ENCODE results near the gene AOPEP.

AOPEP gene

GRCh38 chr9:94895668-94896067, 169.2 kb downstream of the AOPEP start:
- no peak overlapping the region for H3K27ac ChIP-seq (ENCODE audit: low read depth, low read length)
- H3K9ac ChIP-seq (ENCODE audit: low read length in 5 of 5) = no peak overlapping the region
- no peaks in the 10 kb centered on the region for H3K27me3 ChIP-seq (ENCODE audit: control insufficient read depth in 5 of 5, insufficient read depth in 4 of 5, low read length in 5 of 5)
- no peak overlapping the region for H3K4me3 ChIP-seq (ENCODE audit: low read depth in 1 of 5, low read length in 5 of 5)
- peaks cover 0 to 8% (median 7%) of the 10 kb centered on the region in 5 donors for H3K9me3 ChIP-seq (ENCODE audit: control insufficient read depth in 5 of 5, low read length in 5 of 5)
- H3K36me3 ChIP-seq (ENCODE audit: control insufficient read depth in 5 of 5, insufficient read depth in 5 of 5, low read length in 5 of 5) = peaks cover 0 to 5% (median 0%) of the 10 kb centered on the region in 5 donors
- H3K4me1 ChIP-seq (ENCODE audit: control insufficient read depth in 5 of 5, insufficient read depth in 5 of 5, low read length in 5 of 5) = peaks cover 0 to 6% (median 5%) of the 10 kb centered on the region in 5 donors

GRCh38 chr9:94896512-94896911, 170.0 kb downstream of the AOPEP start:
- H3K9me3 ChIP-seq (ENCODE audit: control insufficient read depth in 5 of 5, low read length in 5 of 5) = peaks cover 0 to 1% (median 0%) of the 10 kb centered on the region in 5 donors
- no peak overlapping the region for H3K9ac ChIP-seq (ENCODE audit: low read length in 5 of 5)
- no peak overlapping the region for H3K4me3 ChIP-seq (ENCODE audit: low read depth in 1 of 5, low read length in 5 of 5)

GRCh38 chr9:94899464-94900221, 173.1 kb downstream of the AOPEP start:
- no peaks in the 10 kb centered on the region for H3K27me3 ChIP-seq (ENCODE audit: control insufficient read depth in 5 of 5, insufficient read depth in 4 of 5, low read length in 5 of 5)
- H3K27ac ChIP-seq (ENCODE audit: low read depth, low read length) = peak overlapping the region; percentile 94
- H3K4me1 ChIP-seq (ENCODE audit: control insufficient read depth in 5 of 5, insufficient read depth in 5 of 5, low read length in 5 of 5) = peaks cover 0 to 16% (median 13%) of the 10 kb centered on the region in 5 donors
- H3K4me3 ChIP-seq (ENCODE audit: low read depth in 1 of 5, low read length in 5 of 5) = peak overlapping the region in 2 of 5 donors; percentile 48 to 49
- H3K9ac ChIP-seq (ENCODE audit: low read length in 5 of 5) = peak overlapping the region in 4 of 5 donors; percentile 26 to 78 (median 55)
- no peaks in the 10 kb centered on the region for H3K9me3 ChIP-seq (ENCODE audit: control insufficient read depth in 5 of 5, low read length in 5 of 5)
- H3K36me3 ChIP-seq (ENCODE audit: control insufficient read depth in 5 of 5, insufficient read depth in 5 of 5, low read length in 5 of 5) = no peaks in the 10 kb centered on the region

More at GRCh38 chr9:94896512-94896911, 170.0 kb downstream of the AOPEP start:
- peaks cover 0 to 11% (median 8%) of the 10 kb centered on the region in 5 donors for H3K4me1 ChIP-seq (ENCODE audit: control insufficient read depth in 5 of 5, insufficient read depth in 5 of 5, low read length in 5 of 5)
- H3K27me3 ChIP-seq (ENCODE audit: control insufficient read depth in 5 of 5, insufficient read depth in 4 of 5, low read length in 5 of 5) = no peaks in the 10 kb centered on the region
- H3K27ac ChIP-seq (ENCODE audit: low read depth, low read length) = no peak overlapping the region
- no peaks in the 10 kb centered on the region for H3K36me3 ChIP-seq (ENCODE audit: control insufficient read depth in 5 of 5, insufficient read depth in 5 of 5, low read length in 5 of 5)

GRCh38 chr9:94900222-94901018, 173.9 kb downstream of the AOPEP start:
- Histone ChIP-seq H3K27me3 (ENCODE audit: control insufficient read depth in 5 of 5, insufficient read depth in 4 of 5, low read length in 5 of 5) (no peaks in the 10 kb centered on the region), H3K4me1 (ENCODE audit: control insufficient read depth in 5 of 5, insufficient read depth in 5 of 5, low read length in 5 of 5) (peaks cover 0 to 16% (median 13%) of the 10 kb centered on the region in 5 donors), H3K9ac (ENCODE audit: low read length in 5 of 5) (peak overlapping the region in 4 of 5 donors; percentile 26 to 78 (median 55)), H3K4me3 (ENCODE audit: low read depth in 1 of 5, low read length in 5 of 5) (peak overlapping the region in 4 of 5 donors; percentile 4 to 49 (median 40)), H3K9me3 (ENCODE audit: control insufficient read depth in 5 of 5, low read length in 5 of 5) (no peaks in the 10 kb centered on the region), H3K36me3 (ENCODE audit: control insufficient read depth in 5 of 5, insufficient read depth in 5 of 5, low read length in 5 of 5) (no peaks in the 10 kb centered on the region), H3K27ac (ENCODE audit: low read depth, low read length) (peak overlapping the region; percentile 94)

GRCh38 chr9:94901019-94901363, 174.5 kb downstream of the AOPEP start:
- H3K9ac ChIP-seq (ENCODE audit: low read length in 5 of 5) = peak overlapping the region in 1 of 5 donors; percentile 78

GRCh38 chr9:94903961-94904421, 177.5 kb downstream of the AOPEP start:
- H3K4me3 ChIP-seq (ENCODE audit: low read depth in 1 of 5, low read length in 5 of 5) = no peak overlapping the region
- H3K27ac ChIP-seq (ENCODE audit: low read depth, low read length) = peak overlapping the region; percentile 8
- H3K27me3 ChIP-seq (ENCODE audit: control insufficient read depth in 5 of 5, insufficient read depth in 4 of 5, low read length in 5 of 5) = no peaks in the 10 kb centered on the region
- peaks cover 7 to 22% (median 13%) of the 10 kb centered on the region in 5 donors for H3K4me1 ChIP-seq (ENCODE audit: control insufficient read depth in 5 of 5, insufficient read depth in 5 of 5, low read length in 5 of 5)
- no peak overlapping the region for H3K9ac ChIP-seq (ENCODE audit: low read length in 5 of 5)
- no peaks in the 10 kb centered on the region for H3K9me3 ChIP-seq (ENCODE audit: control insufficient read depth in 5 of 5, low read length in 5 of 5)
- no peaks in the 10 kb centered on the region for H3K36me3 ChIP-seq (ENCODE audit: control insufficient read depth in 5 of 5, insufficient read depth in 5 of 5, low read length in 5 of 5)

More at GRCh38 chr9:94901019-94901363, 174.5 kb downstream of the AOPEP start:
- Histone ChIP-seq H3K27me3 (ENCODE audit: control insufficient read depth in 5 of 5, insufficient read depth in 4 of 5, low read length in 5 of 5) (no peaks in the 10 kb centered on the region), H3K9me3 (ENCODE audit: control insufficient read depth in 5 of 5, low read length in 5 of 5) (no peaks in the 10 kb centered on the region), H3K4me3 (ENCODE audit: low read depth in 1 of 5, low read length in 5 of 5) (peak overlapping the region in 2 of 5 donors; percentile 48 to 49), H3K27ac (ENCODE audit: low read depth, low read length) (peak overlapping the region; percentile 94), H3K4me1 (ENCODE audit: control insufficient read depth in 5 of 5, insufficient read depth in 5 of 5, low read length in 5 of 5) (peaks cover 0 to 16% (median 13%) of the 10 kb centered on the region in 5 donors), H3K36me3 (ENCODE audit: control insufficient read depth in 5 of 5, insufficient read depth in 5 of 5, low read length in 5 of 5) (no peaks in the 10 kb centered on the region)

- peaks cover 7 to 22% (median 13%) of the 10 kb centered on the region in 5 donors for H3K4me1 ChIP-seq (ENCODE audit: control insufficient read depth in 5 of 5, insufficient read depth in 5 of 5, low read length in 5 of 5)
- no peak overlapping the region for H3K9ac ChIP-seq (ENCODE audit: low read length in 5 of 5)
- no peak overlapping the region for H3K4me3 ChIP-seq (ENCODE audit: low read depth in 1 of 5, low read length in 5 of 5)
- no peaks in the 10 kb centered on the region for H3K27me3 ChIP-seq (ENCODE audit: control insufficient read depth in 5 of 5, insufficient read depth in 4 of 5, low read length in 5 of 5)
- peak overlapping the region; percentile 8 for H3K27ac ChIP-seq (ENCODE audit: low read depth, low read length)
- H3K36me3 ChIP-seq (ENCODE audit: control insufficient read depth in 5 of 5, insufficient read depth in 5 of 5, low read length in 5 of 5) = no peaks in the 10 kb centered on the region
- H3K9me3 ChIP-seq (ENCODE audit: control insufficient read depth in 5 of 5, low read length in 5 of 5) = no peaks in the 10 kb centered on the region
Measured at GRCh38 chr9:94904806-94905205, 178.3 kb downstream of the AOPEP start.

GRCh38 chr9:94905606-94906005, 179.1 kb downstream of the AOPEP start:
- Histone ChIP-seq H3K4me3 (ENCODE audit: low read depth in 1 of 5, low read length in 5 of 5) (no peak overlapping the region), H3K9me3 (ENCODE audit: control insufficient read depth in 5 of 5, low read length in 5 of 5) (no peaks in the 10 kb centered on the region), H3K4me1 (ENCODE audit: control insufficient read depth in 5 of 5, insufficient read depth in 5 of 5, low read length in 5 of 5) (peaks cover 2 to 16% (median 7%) of the 10 kb centered on the region in 5 donors), H3K27me3 (ENCODE audit: control insufficient read depth in 5 of 5, insufficient read depth in 4 of 5, low read length in 5 of 5) (no peaks in the 10 kb centered on the region), H3K9ac (ENCODE audit: low read length in 5 of 5) (no peak overlapping the region), H3K27ac (ENCODE audit: low read depth, low read length) (no peak overlapping the region), H3K36me3 (ENCODE audit: control insufficient read depth in 5 of 5, insufficient read depth in 5 of 5, low read length in 5 of 5) (no peaks in the 10 kb centered on the region)

- Histone ChIP-seq H3K9ac (ENCODE audit: low read length in 5 of 5) (no peak overlapping the region), H3K4me1 (ENCODE audit: control insufficient read depth in 5 of 5, insufficient read depth in 5 of 5, low read length in 5 of 5) (peaks cover 2 to 14% (median 7%) of the 10 kb centered on the region in 5 donors), H3K9me3 (ENCODE audit: control insufficient read depth in 5 of 5, low read length in 5 of 5) (no peaks in the 10 kb centered on the region), H3K4me3 (ENCODE audit: low read depth in 1 of 5, low read length in 5 of 5) (no peak overlapping the region), H3K27me3 (ENCODE audit: control insufficient read depth in 5 of 5, insufficient read depth in 4 of 5, low read length in 5 of 5) (no peaks in the 10 kb centered on the region), H3K36me3 (ENCODE audit: control insufficient read depth in 5 of 5, insufficient read depth in 5 of 5, low read length in 5 of 5) (no peaks in the 10 kb centered on the region), H3K27ac (ENCODE audit: low read depth, low read length) (no peak overlapping the region)
Measured at GRCh38 chr9:94906181-94906580, 179.7 kb downstream of the AOPEP start.

- Histone ChIP-seq H3K9me3 (ENCODE audit: control insufficient read depth in 5 of 5, low read length in 5 of 5) (no peaks in the 10 kb centered on the region), H3K4me1 (ENCODE audit: control insufficient read depth in 5 of 5, insufficient read depth in 5 of 5, low read length in 5 of 5) (peaks cover 0 to 10% (median 7%) of the 10 kb centered on the region in 5 donors), H3K27ac (ENCODE audit: low read depth, low read length) (no peak overlapping the region), H3K36me3 (ENCODE audit: control insufficient read depth in 5 of 5, insufficient read depth in 5 of 5, low read length in 5 of 5) (no peaks in the 10 kb centered on the region), H3K27me3 (ENCODE audit: control insufficient read depth in 5 of 5, insufficient read depth in 4 of 5, low read length in 5 of 5) (no peaks in the 10 kb centered on the region), H3K4me3 (ENCODE audit: low read depth in 1 of 5, low read length in 5 of 5) (no peak overlapping the region), H3K9ac (ENCODE audit: low read length in 5 of 5) (no peak overlapping the region)
Measured at GRCh38 chr9:94906713-94907112, 180.2 kb downstream of the AOPEP start.

Data from subcutaneous abdominal adipose tissue (tissue), 5 donors.